HG03432 (cell line): ENCODE data around the gene SMTNL2.
"Not testable (repeated sequence)": the region's sequence is repeated elsewhere in the genome, so short reads cannot be mapped to it uniquely, and the experiment has no call there.

Experiments used
- ATAC-seq: cut with Tn5 transposase; IDR thresholded peaks from one replicate; pipeline ENCODE4 v1.9.1; 2021; ENCODE audit warnings: mild to moderate bottlenecking, moderate library complexity; ENCODE audit not compliant: unreplicated experiment

SMTNL2 gene

DNA sequence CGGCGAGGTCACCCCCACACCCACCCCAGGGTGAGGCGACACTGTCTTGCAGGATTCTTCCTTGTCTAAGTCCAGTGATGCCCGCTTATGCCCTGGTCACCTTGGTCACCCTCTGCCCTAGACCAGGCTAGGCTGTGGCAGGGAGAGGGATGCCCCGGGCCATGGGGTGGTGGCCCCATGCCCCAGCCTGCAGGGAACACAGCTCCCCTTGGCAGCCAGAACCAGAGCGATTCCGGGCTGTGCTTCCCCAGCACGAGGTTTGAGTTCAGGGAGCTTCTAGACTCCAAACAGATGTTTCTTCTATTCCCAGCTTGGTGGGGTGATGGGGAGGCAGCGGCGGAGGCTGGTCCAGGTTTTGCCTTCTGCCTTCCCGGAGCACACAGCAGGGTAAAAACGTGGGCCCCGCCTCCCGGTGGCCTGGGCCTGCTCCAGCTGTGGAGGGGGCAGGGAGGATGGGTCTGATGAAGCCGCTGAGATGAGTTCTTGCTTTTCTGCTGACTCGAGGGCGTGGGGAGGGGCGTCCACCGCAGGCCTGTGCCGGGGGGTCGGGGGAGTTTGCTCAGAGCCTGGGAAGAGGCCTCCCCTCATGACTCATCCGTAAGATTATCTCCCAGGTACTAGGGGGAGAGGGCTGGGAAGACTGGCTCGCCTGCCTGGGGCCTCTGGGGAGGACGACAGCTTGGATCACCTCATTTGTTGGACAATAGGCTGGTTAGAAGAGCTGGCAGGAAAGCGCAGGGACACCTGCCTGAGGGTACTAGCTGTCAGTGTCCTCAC is 15.4 kb downstream of the SMTNL2 start:
- ATAC-seq, result no peak

GRCh38 chr17:4600563-4600962 is 16.2 kb downstream of the SMTNL2 start:
- ATAC-seq, result no peak

DNA sequence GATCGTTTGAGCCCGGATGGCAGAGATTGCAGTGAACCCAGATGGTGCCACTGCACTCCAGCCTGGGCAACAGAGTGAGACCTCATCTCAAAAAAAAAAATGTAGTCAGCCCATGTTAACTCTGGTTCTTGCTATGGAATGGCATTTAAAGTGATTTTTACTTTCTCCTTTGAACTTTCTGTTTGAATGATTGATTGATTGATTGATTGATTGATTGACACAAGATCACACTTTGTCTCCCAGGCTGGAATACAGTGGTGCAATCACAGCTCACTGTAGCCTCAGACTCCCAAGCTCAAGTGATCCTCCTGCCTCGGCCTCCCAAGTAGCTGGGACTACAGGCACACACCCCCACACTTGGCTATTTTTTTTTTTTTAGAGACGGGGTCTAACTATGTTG is 17.0 kb downstream of the SMTNL2 start:
- ATAC-seq, result no peak

DNA sequence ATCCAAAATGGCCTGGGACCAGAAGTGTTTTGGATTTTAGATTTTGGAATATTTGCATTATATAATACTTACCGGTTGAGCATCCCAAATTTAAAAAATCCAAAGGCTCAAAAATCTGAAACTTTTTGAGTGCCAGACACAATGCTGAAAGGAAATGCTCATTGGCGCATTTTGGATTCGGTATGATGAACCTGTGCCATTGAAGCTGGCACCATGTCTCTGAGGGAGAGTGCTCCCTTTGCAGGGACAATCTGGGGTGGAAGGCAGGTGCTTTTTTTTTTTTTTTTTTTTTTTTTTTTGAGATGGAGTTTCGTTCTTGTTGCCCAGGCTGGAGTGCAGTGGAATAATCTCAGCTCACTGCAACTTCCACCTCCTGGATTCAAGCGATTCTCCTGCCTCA is 17.7 kb downstream of the SMTNL2 start:
- no peak for ATAC-seq

GRCh38 chr17:4604111-4604644 is 19.8 kb downstream of the SMTNL2 start:
- no peak for ATAC-seq

- not testable (repeated sequence) for ATAC-seq
Measured at GRCh38 chr17:4604736-4605135, 20.4 kb downstream of the SMTNL2 start.

DNA sequence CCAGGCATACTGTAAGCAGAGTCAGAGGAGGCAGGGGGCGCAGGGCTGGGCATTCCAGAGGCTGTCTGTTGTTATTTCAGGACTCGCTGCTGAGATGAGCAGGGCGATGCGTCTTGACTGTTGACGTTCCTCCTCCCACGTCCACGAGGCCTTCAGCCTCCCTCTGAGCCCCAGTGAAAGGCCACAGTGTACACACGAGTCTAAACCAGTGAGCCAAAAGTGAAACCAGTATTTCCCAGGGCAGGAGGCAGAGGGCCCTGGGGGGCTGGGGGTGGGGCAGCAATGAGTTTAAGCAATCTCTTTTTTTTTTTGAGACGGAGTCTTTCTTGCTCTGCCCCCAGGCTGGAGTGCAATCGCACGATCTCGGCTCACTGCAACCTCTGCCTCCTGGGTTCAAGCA is 21.5 kb downstream of the SMTNL2 start:
- no peak for ATAC-seq

DNA sequence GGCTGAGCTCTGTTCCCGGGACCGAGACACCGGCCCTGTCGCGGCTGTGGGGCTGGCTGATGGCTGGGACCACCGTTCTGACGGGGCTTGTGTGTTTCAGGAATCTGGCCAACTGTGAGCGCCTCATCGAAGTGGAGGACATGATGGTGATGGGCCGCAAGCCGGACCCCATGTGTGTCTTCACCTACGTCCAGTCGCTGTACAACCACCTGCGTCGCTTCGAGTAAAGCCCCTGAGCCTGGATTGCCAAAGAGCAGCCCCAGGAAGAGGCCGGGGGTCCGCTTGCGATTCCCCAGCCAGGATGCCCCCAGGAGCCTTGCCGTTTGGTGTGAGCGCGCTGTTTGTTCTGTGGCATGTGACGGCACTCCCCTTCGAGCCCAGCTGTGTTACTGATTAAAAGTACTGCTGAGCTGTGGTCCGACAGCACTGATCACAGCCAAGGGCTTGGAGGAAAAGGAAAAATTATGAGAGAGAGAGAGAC is 23.0 kb downstream of the SMTNL2 start:
- no peak for ATAC-seq

- no peak for ATAC-seq
Measured at GRCh38 chr17:4607773-4608187, 23.5 kb downstream of the SMTNL2 start.

DNA sequence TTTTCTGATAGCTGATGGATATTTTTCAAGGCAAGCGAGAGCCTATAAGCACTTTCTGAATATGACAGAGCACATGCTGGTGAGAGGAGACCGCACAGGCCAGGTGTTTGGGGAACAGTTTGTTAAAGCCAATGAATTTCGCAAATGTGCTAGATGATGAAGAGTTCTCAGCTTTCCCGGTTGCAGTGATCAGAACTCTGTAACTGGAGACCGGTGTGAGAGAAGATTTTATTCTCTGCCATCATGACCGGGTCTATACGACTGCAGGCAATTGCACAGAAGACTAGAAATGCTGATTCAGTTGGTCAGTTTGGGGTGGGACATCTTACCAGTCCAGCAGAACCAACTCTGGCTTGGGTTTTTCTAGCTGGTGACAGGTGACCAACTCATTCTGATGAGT is 25.4 kb downstream of the SMTNL2 start:
- no peak for ATAC-seq

DNA sequence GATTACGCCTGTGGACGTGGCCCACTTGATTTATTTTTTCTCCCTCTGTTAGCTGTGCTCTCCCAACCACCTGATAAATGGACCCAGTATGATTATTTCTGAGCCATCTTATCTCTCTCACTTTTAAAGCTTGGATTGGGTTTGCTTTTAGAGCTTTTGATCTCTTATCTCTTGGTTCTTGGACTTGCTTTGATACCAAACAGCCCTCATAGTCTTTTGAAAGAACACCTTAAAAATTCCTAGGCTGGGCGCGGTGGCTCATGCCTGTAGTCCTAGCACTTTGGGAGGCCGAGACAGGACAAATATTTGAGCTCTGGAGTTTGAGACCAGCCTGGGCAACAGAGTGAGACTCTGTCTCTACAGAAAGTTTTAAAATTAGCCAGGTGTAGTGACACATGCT is 25.8 kb downstream of the SMTNL2 start:
- ATAC-seq, result no peak

- ATAC-seq, result no peak
Measured at GRCh38 chr17:4610656-4611055, 26.3 kb downstream of the SMTNL2 start.

- no peak for ATAC-seq
Measured at GRCh38 chr17:4616476-4616875, 32.1 kb downstream of the SMTNL2 start.

GRCh38 chr17:4617090-4617489 is 32.8 kb downstream of the SMTNL2 start:
- no peak for ATAC-seq

DNA sequence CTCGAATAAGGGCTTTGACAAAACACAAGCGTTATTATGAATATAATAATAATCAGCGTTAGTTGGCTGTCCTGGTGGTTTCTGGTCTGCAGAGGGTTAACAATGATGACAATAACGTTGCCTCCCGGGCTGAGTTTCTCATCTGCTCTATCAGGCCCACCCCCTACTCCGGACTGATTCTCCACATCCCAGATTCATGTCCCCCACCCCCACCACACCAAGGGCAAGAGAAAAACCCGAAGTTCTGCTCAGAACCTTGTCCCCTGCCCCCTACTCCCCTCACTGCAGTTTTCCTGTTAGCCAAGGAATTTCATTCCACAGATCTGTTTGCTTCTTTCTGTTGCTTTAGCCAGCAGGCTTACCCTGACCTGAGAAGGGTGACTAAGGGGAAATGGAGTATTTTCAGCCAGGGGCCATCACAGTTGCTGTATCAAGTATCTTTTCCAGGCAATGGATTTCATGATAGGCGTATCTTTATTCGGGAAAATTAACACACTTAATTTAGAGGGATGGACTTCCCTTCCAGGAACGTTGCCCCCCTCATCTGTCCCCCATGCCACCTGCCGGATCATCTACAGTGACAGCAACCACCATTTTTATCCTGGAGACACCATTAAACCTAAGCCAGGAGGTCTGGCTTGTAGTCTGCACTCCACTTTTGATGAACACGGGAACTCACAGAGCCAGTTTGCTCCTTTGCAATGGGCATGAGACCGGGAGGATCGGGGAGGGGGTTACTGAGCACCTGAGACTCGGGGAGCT is 33.4 kb downstream of the SMTNL2 start:
- ATAC-seq, result no peak

DNA sequence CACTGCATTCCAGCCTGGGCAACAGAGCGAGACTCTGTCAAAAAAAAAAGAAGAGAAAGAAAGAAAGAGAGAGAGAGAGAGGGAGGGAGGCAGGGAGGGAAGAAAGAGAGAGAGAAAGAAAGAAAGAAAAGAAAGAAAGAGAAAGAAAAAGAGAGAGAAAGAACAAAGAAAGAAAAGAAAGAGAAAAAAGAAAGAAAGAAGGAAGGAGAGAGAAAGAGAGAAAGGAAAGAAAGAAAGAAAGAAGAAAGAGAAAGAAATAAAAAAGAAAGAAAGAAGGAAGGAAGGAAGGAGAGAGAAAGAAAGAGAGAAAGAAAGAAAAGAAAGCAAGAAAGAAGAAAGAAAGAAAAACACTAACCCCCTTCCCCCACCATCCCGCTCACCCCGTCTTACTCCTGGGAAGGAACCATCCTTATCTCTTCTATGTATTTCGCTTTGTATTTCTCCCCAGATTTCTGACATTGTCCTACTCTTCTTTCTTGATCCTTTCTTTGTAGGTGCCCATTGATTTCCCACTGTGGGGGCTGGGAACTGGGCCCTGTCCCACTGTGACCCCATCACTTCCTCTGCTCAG is 36.3 kb downstream of the SMTNL2 start:
- ATAC-seq, result no peak

DNA sequence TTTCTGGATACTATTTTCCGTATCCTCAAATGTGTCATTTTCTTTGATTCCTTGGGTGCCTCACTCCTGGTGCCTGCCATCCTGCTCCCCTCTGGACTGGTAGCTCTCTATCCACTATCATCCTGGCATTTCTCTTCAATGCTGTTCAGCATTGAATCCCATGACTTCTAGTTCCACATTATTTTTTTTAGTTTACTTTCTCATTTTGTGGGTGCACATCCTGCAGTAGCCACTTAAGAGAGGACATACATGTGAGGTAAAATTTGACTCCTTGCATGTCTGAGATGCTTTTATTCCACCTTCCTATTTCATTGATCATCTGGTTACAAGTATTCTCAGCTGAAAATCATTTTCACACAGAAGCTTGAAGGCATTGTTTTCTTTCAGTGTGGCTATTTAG is 38.0 kb downstream of the SMTNL2 start:
- ATAC-seq, result no peak

- ATAC-seq, result no peak
Measured at GRCh38 chr17:4623249-4623648, 38.9 kb downstream of the SMTNL2 start.

DNA sequence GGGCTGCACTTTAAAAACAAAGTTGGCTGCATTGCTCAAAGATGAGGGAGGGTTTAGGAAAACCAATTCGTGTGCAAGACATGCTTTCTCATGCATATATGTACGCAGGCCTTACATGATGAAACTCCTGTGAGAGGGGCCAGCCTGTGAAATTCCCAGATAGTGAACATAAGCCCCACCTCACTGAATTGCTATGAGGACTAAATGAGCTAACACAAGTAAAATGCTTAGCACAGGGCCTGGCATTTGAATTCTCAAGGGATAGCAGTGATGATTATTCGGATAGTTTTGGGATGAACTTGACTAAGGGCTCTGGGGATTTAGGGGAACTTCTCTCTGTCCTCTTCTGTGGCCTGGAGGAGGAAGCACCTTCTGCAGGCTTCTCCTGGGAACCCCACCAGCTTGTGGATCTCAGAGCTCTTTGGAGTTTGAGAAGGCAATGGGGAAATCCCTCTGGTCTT is 40.2 kb downstream of the SMTNL2 start:
- ATAC-seq, result not testable (repeated sequence)

- no peak for ATAC-seq
Measured at GRCh38 chr17:4625181-4625617, 40.9 kb downstream of the SMTNL2 start.

DNA sequence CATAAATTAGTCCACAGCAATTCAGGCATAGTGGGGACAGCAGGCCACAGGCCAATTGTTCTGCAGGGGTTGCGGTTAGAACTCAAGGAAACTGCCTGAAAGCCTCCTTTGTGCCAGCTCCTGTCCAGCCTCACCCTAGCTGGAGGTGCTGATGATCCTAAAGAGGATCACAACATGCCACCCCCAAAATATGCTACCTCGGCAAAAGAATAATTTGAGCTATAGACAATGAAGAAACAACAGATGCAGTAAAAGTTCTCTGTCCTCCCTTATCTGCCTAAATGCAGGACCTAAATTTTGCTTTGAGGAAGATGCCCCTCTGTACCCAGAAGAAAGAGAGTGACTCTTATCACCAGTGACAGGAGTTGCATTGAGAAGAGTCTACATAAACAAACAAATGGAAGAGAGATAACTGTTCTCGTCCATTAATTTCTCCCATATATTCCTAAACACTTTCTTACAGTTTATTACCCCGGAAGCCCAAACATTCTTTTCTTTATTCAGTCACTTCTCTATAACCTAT is 42.5 kb downstream of the SMTNL2 start:
- no peak for ATAC-seq
